ENCODE results near the gene INTS11. TPM values are rescaled to one million over a fixed set of nuclear protein-coding genes. Genes with fewer than 3 reads are reported as not detected.

The INTS11 gene
- total and polyA plus RNA-seq, 9 of the 15 experiments (the other 6 are each of a cell fraction or from before 2014, with no cell fraction given): 3.6 to 183 (median 110) TPM

DNA sequence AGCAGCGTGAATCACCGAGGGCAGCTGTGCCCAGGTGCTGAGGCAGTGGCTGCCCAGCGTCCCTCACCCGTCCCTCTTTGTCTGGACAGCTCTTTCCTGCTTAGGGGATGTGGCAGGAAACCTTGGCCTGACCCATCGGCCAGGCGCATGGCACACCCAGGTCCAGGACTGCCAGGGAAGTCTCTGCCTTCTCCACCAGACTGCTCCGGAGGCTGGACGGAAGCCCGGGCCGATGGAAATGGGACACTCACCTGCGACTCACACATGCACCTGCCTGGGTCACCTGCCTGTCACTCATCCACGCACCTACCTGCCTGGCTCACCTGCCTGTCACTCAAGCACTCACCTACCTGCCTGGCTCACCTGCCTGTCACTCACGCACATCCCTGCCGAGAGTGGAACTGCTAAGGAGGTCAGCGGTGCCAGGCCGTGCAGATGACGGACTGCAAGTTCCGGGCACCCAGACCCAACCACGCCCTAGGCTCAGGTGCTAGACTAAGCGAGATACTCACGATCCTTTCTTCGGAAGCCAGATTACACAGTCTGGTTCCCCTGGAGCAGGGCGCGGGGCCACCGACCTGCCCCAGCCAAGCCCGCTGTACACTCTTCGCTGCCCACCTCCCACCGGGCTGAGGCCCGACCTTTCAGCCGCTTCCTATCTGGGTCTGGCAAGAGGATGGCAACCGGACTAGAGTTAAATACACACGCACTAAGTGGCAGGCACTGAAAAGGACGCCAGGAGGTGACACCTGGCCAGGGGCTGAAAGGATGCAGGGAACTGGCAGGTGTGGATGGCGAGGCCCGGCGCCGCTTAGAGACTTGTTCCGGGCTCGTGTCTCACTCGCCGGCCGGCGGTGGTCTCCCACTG lies 51.9 kb downstream of the INTS11 start (continued):
- TF ChIP-seq PTBP1 (IDR thresholded peaks at IDR 0.05; ENCODE audit: low read depth, low read length): 0 out of 2 replicates have a peak, but pooled peaks have one; percentile 28
- TF ChIP-seq RBFOX2 (IDR thresholded peaks at IDR 0.05; ENCODE audit: low read depth, low read length): peak; percentile 19; the same call in 1 of the 2 replicates
- 0 out of 2 replicates have a peak, but pooled peaks have one; percentile 32 for TF ChIP-seq ZNF695 (CRISPR knock-in tag; IDR thresholded peaks at IDR 0.05)
- 0 out of 2 replicates have a peak, but pooled peaks have one; percentile 16 for TF ChIP-seq ZBTB43 (CRISPR knock-in tag; IDR thresholded peaks at IDR 0.05)
- TF ChIP-seq E2F4 (CRISPR knock-in tag; IDR thresholded peaks at IDR 0.05; ENCODE audit: low read depth): peak; percentile 72; the same call in 1 of the 2 replicates
- TF ChIP-seq, protein P1, sequence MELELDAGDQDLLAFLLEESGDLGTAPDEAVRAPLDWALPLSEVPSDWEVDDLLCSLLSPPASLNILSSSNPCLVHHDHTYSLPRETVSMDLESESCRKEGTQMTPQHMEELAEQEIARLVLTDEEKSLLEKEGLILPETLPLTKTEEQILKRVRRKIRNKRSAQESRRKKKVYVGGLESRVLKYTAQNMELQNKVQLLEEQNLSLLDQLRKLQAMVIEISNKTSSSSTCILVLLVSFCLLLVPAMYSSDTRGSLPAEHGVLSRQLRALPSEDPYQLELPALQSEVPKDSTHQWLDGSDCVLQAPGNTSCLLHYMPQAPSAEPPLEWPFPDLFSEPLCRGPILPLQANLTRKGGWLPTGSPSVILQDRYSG (tag; conservative IDR thresholded peaks at IDR 0.05; ENCODE audit: low read depth): no peak
- TF ChIP-seq, protein P2, sequence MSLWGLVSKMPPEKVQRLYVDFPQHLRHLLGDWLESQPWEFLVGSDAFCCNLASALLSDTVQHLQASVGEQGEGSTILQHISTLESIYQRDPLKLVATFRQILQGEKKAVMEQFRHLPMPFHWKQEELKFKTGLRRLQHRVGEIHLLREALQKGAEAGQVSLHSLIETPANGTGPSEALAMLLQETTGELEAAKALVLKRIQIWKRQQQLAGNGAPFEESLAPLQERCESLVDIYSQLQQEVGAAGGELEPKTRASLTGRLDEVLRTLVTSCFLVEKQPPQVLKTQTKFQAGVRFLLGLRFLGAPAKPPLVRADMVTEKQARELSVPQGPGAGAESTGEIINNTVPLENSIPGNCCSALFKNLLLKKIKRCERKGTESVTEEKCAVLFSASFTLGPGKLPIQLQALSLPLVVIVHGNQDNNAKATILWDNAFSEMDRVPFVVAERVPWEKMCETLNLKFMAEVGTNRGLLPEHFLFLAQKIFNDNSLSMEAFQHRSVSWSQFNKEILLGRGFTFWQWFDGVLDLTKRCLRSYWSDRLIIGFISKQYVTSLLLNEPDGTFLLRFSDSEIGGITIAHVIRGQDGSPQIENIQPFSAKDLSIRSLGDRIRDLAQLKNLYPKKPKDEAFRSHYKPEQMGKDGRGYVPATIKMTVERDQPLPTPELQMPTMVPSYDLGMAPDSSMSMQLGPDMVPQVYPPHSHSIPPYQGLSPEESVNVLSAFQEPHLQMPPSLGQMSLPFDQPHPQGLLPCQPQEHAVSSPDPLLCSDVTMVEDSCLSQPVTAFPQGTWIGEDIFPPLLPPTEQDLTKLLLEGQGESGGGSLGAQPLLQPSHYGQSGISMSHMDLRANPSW (CRISPR knock-in tag; IDR thresholded peaks at IDR 0.05): 0 out of 2 replicates have a peak, but pooled peaks have one; percentile 4

Data from K562 (cell line).